Endothelial cell of umbilical vein (primary cell): Measurements from ENCODE around the gene URI1. TPM values are rescaled to one million over a fixed set of nuclear protein-coding genes. Genes with fewer than 3 reads are reported as not detected.

Experiments used
- BruUV-seq: library from RNA; stranded (reverse); fragments of 400-500 nt; replicated peaks from 2 replicates; lab custom pipeline; 2021; lab: Mats Ljungman, UMichigan
- CTCF ChIA-PET: fragments of 300-600, 350-600 bp; sonication (Branson Sonifier 250); formaldehyde crosslinking; loops from one replicate; lab custom pipeline; 2021; ENCODE audit warnings: antibody characterized with exemption, inconsistent platforms; lab: Charles Lee
- POLR2A ChIA-PET: fragments of 300-600, 350-600 bp; sonication (Branson Sonifier 250); formaldehyde crosslinking; loops from one replicate; lab custom pipeline; 2021; ENCODE audit warnings: antibody characterized with exemption, inconsistent platforms; lab: Charles Lee
- DNase-seq: peaks from one replicate; pipeline ENCODE4 v3.0.0-alpha.2; 2011; ENCODE audit warnings: low read depth, low spot score
- FAIRE-seq: peaks from 2 replicates; lab custom pipeline; 2011; peaks lifted over from hg19 to GRCh38; lab: Jason Lieb, UNC
- H2AFZ ChIP-seq: 2 replicates; pipeline ENCODE4 v1.6.0; 2012; ENCODE audit warnings: low read depth, low read length, control low read depth, inconsistent platforms
- H3K27ac ChIP-seq: 2 replicates; pipeline ENCODE4 v1.5.1; 2011; ENCODE audit warnings: low read depth, mild to moderate bottlenecking, control low read depth, low read length, moderate library complexity; ENCODE audit not compliant: insufficient read depth
- H3K27me3 ChIP-seq, 2 experiments: 2 replicates each; pipeline versions ENCODE4 v1.6.0 to v1.6.1; 2011; ENCODE audit warnings: low read length in 2 of 2, mixed read lengths in 1 of 2; ENCODE audit not compliant: control insufficient read depth in 2 of 2, insufficient read depth in 2 of 2
- H3K36me3 ChIP-seq, 2 experiments: 2 replicates in 1 of 2; 3 replicates in 1 of 2; pipeline ENCODE4 v1.5.1; 2011; ENCODE audit warnings: low read length in 2 of 2, mild to moderate bottlenecking in 1 of 2, moderate library complexity in 1 of 2; ENCODE audit not compliant: control insufficient read depth in 2 of 2, insufficient read depth in 2 of 2; ENCODE audit errors: extremely low read depth in 1 of 2
- H3K4me1 ChIP-seq: 3 replicates; pipeline ENCODE4 v1.5.1; 2011; ENCODE audit warnings: mild to moderate bottlenecking, low read length; ENCODE audit not compliant: control insufficient read depth, insufficient read depth; ENCODE audit errors: extremely low read depth
- H3K4me2 ChIP-seq: 2 replicates; pipeline ENCODE4 v1.6.1; 2011; ENCODE audit warnings: low read length, control low read depth, mixed read lengths; ENCODE audit not compliant: insufficient read depth
- H3K4me3 ChIP-seq, 3 experiments: fragments of 200-600 bp in 1 of 3; sonication (generic), shearing (Covaris generic) in 1 of 3; replicated peaks in 1 of 3; 2 replicates each; pipeline ENCODE4 v1.5.1; 2011 to 2016; ENCODE audit warnings: control low read depth in 3 of 3, low read length in 3 of 3, mild to moderate bottlenecking in 2 of 3, inconsistent platforms in 1 of 3, low read depth in 1 of 3, moderate library complexity in 1 of 3; ENCODE audit not compliant: insufficient read depth in 1 of 3
- H3K79me2 ChIP-seq: 2 replicates; pipeline ENCODE4 v1.6.0; 2012; ENCODE audit warnings: low read length, inconsistent platforms; ENCODE audit not compliant: control insufficient read depth, insufficient read depth
- H3K9ac ChIP-seq: replicated peaks from 2 replicates; pipeline ENCODE3; 2011; ENCODE audit warnings: low read length, control low read depth; ENCODE audit not compliant: insufficient read depth; ENCODE audit errors: extremely low read depth
- H3K9me1 ChIP-seq: replicated peaks from 3 replicates; pipeline ENCODE4 v1.6.0; 2011; ENCODE audit warnings: mild to moderate bottlenecking, low read length; ENCODE audit not compliant: control insufficient read depth, insufficient read depth; ENCODE audit errors: extremely low read depth
- H3K9me3 ChIP-seq: replicated peaks from 2 replicates; pipeline ENCODE4 v1.5.1; 2012; ENCODE audit warnings: low read length, inconsistent platforms; ENCODE audit not compliant: control insufficient read depth, insufficient read depth
- H4K20me1 ChIP-seq: replicated peaks from 2 replicates; pipeline ENCODE3; 2011; ENCODE audit warnings: mild to moderate bottlenecking, low read length; ENCODE audit not compliant: control insufficient read depth, insufficient read depth; ENCODE audit errors: extremely low read depth
- CTCF ChIP-seq, 2 donors: IDR thresholded peaks; 1 replicate in 1 of 2; 2 replicates in 1 of 2; pipeline ENCODE4 v1.5.1; 2011; ENCODE audit warnings: low read length in 2 of 2, mild to moderate bottlenecking in 2 of 2, moderate library complexity in 2 of 2, control low read depth in 1 of 2, inconsistent platforms in 1 of 2, low read depth in 1 of 2; ENCODE audit not compliant: insufficient read depth in 1 of 2; ENCODE audit errors: extremely low read depth in 1 of 2
- EZH2 ChIP-seq: IDR thresholded peaks from 2 replicates; pipeline ENCODE4 v1.6.1; 2012; ENCODE audit warnings: borderline replicate concordance, low read depth, mild to moderate bottlenecking, moderate library complexity, low read length, inconsistent platforms; ENCODE audit not compliant: severe bottlenecking
- FOS ChIP-seq: IDR thresholded peaks from 2 replicates; pipeline ENCODE4 v1.6.1; 2011; ENCODE audit warnings: mild to moderate bottlenecking, low read length, moderate library complexity, borderline replicate concordance; ENCODE audit not compliant: insufficient read depth
- GATA2 ChIP-seq: IDR thresholded peaks from 2 replicates; pipeline ENCODE4 v1.7.0; 2011; ENCODE audit warnings: low read depth, mild to moderate bottlenecking, moderate library complexity, mixed read lengths, low read length; ENCODE audit not compliant: insufficient read length, insufficient read depth
- JUN ChIP-seq: IDR thresholded peaks from 2 replicates; pipeline ENCODE4 v1.6.1; 2011; ENCODE audit warnings: borderline replicate concordance, low read depth; ENCODE audit not compliant: insufficient read length, insufficient read depth
- MAX ChIP-seq: IDR thresholded peaks from 2 replicates; pipeline ENCODE4 v1.6.1; 2011; ENCODE audit not compliant: insufficient read depth, insufficient read length
- MYC ChIP-seq: IDR thresholded peaks from one replicate; pipeline ENCODE4 v1.6.1; 2011; ENCODE audit warnings: mild to moderate bottlenecking, low read depth, low read length
- POLR2A ChIP-seq: IDR thresholded peaks from 2 replicates; pipeline ENCODE4 v1.6.1; 2012; ENCODE audit warnings: low read depth, mild to moderate bottlenecking, control low read depth, low read length
- POLR2AphosphoS5 ChIP-seq: IDR thresholded peaks from 2 replicates; pipeline ENCODE4 v1.6.1; 2012; ENCODE audit warnings: low read depth, mild to moderate bottlenecking, control low read depth, low read length, moderate library complexity; ENCODE audit not compliant: insufficient read depth
- dilution Hi-C: fragments of 300-500 bp; cut with MboI; formaldehyde crosslinking; loops from one replicate; pipeline ENCODE4 v1.15.0; 2019; ENCODE audit warnings: low sequenced_read_pairs; ENCODE audit not compliant: extremely low pct_ligation_motif_present
- intact Hi-C: fragments of 100-400 bp; cut with micrococcal nuclease; formaldehyde crosslinking; loops from one replicate; pipeline ENCODE4 v1.10.0; 2022
- polyA plus RNA-seq, 4 experiments: library from polyadenylated mRNA; depleted of rRNA in 3 of 4; stranded (reverse) in 3 of 4; unstranded in 1 of 4; fragments of >200 nt; gene quantifications; 2 replicates each; pipeline versions ENCODE4 v1.2.1 to v1.2.3, GENCODE V29; 2011 to 2012; ENCODE audit warnings: missing spikeins in 1 of 4
- total RNA-seq: library from RNA; stranded (reverse); gene quantifications from 2 replicates; pipeline ENCODE4 v1.2.3, GENCODE V29; 2021

Gene URI1
- total and polyA plus RNA-seq, 2 donors (not counting 3 experiments of a cell fraction or from before 2014, with no cell fraction given), result 12.8 to 28.9 TPM

- H2AFZ ChIP-seq, result no peak overlapping the region
- intact Hi-C loops, result no loop called here
Observed at GRCh38 chr19:30064348-30064699, 122.3 kb downstream of the URI1 start.

More at GRCh38 chr19:30064348-30064699, 122.3 kb downstream of the URI1 start:
- Histone ChIP-seq H3K27me3 (no peaks in the 10 kb centered on the region), H3K9ac (no peak overlapping the region), H3K4me2 (no peak overlapping the region), H3K4me1 (no peaks in the 10 kb centered on the region), H3K79me2 (no peaks in the 10 kb centered on the region), H3K9me1 (no peaks in the 10 kb centered on the region), H3K4me3 (no peak overlapping the region), H3K9me3 (no peaks in the 10 kb centered on the region), H4K20me1 (no peaks in the 10 kb centered on the region), H3K36me3 (no peaks in the 10 kb centered on the region), H3K27ac (no peak overlapping the region)
- ChIA-PET POLR2A (no interaction called here), CTCF (no interaction called here)
- TF ChIP-seq POLR2AphosphoS5 (no peak), FOS (no peak), MYC (no peak), JUN (no peak), POLR2A (no peak), MAX (no peak), GATA2 (no peak), EZH2 (no peak), CTCF (IDR thresholded peaks at IDR 0.05; ENCODE audit: extremely low read depth in 1 of 2, insufficient read depth in 1 of 2, low read depth in 1 of 2, low read length in 2 of 2) (no peak)
- DNase-seq, result no peak
- dilution Hi-C loops, result no loop called here
- no TSS peak for BruUV-seq
- no peak for FAIRE-seq
